OCI-LY1 (cell line): ENCODE measurements around the gene AIFM1.

Experiments
- CTCF ChIP-seq: fragments of 200-600 bp; sonication (generic), shearing (Covaris generic); IDR thresholded peaks from 2 replicates; pipeline ENCODE4 v1.5.1; 2017; ENCODE audit warnings: mild to moderate bottlenecking, antibody characterized with exemption, low read length, moderate library complexity, mixed read lengths
- EZH2 ChIP-seq: fragments of 200-600 bp; sonication (generic), shearing (Covaris generic); IDR thresholded peaks from 2 replicates; pipeline ENCODE4 v1.8.0; 2017; ENCODE audit warnings: borderline replicate concordance, mixed run types, mild to moderate bottlenecking, antibody characterized with exemption, low read length, moderate library complexity, mixed read lengths

GRCh38 chrX:130084631-130085237 is 80.9 kb downstream of the AIFM1 start:
- TF ChIP-seq CTCF (no peak), EZH2 (no peak)
